Dendritic cell treated with granulocyte-macrophage colony-stimulating factor and Interleukin-4, amounts not matched to agents 40 ng/mL and 50 ng/mL, for 4 days (primary cell): ENCODE data around the gene RAB11FIP3.
A peak's percentile ranks its signal among the peaks of the same experiment; 100 is the strongest.

ENCODE experiments used
- H3K27ac Mint-ChIP-seq: one replicate; pipeline ENCODE4 v1.8.0; 2022; ENCODE audit warnings: mild to moderate bottlenecking, mixed read lengths
- H3K27me3 Mint-ChIP-seq: one replicate; pipeline ENCODE4 v1.8.0; 2022; ENCODE audit warnings: mild to moderate bottlenecking, mixed read lengths
- H3K36me3 Mint-ChIP-seq: one replicate; pipeline ENCODE4 v1.8.0; 2022; ENCODE audit warnings: low read depth, mixed read lengths
- H3K4me1 Mint-ChIP-seq: one replicate; pipeline ENCODE4 v1.8.0; 2022; ENCODE audit warnings: low read depth, mixed read lengths
- H3K4me3 Mint-ChIP-seq: one replicate; pipeline ENCODE4 v1.8.0; 2022; ENCODE audit warnings: mild to moderate bottlenecking, moderate library complexity, mixed read lengths
- H3K9me3 Mint-ChIP-seq: one replicate; pipeline ENCODE4 v1.8.0; 2022; ENCODE audit warnings: mixed read lengths
- intact Hi-C: fragments of 100-400 bp; cut with micrococcal nuclease; formaldehyde crosslinking; loops from one replicate; pipeline ENCODE4 v1.15.0; 2022

Gene RAB11FIP3

DNA sequence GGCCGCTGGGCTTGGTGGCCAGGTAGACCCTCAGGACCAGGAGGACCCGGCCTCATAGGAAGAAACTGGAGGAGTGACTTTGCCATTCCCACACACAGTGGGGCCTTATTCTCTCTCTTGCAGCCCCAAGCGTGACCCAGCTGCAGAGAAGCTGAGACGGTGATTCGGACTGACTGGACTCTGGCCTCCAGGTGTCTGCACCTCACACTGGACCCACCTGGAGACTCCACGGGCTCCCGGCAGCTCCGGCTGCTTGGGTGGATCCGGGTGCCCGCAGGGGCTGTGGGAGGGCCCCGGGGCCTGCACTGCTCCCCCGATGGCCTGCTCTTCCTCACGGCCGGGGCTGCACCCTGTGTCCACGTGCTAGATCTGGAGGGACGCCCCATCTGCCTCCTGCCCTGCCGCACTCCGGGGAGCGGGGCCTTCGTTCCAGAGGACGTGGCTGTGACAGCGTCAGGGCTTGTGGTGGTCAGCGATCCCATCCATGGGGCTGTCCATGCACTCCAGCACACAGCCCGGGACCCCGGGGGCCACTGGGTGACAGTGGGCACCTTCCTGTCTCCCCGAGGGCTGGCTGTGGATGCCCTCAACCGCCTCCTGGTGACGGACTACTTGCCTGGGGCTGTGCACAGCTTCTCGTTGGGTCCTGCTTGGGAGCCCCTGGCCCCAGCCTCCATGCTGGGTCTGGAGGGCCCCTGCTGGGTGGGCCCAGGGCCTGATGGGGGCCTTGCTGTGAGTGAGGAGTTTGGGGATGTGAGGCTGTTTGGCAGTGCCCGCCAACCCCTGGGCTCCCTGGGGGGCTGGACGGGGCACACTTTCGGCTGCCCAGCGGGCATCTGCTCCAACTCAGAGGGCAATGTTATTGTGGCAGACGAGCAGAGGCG, 142.2 kb downstream of the RAB11FIP3 start:
- peaks cover 3% of the 10 kb centered on the region for H3K27me3 Mint-ChIP-seq
- H3K4me1 Mint-ChIP-seq: peaks cover 43% of the 10 kb centered on the region
- intact Hi-C loops: no loop called here
- H3K9me3 Mint-ChIP-seq: no peaks in the 10 kb centered on the region
- H3K4me3 Mint-ChIP-seq: no peak overlapping the region
- peak overlapping the region; percentile 76 for H3K27ac Mint-ChIP-seq
- H3K36me3 Mint-ChIP-seq: peaks cover 9% of the 10 kb centered on the region

- H3K27ac Mint-ChIP-seq: peak overlapping the region; percentile 91
- peaks cover 43% of the 10 kb centered on the region for H3K4me1 Mint-ChIP-seq
- intact Hi-C loops: no loop called here
- peak overlapping the region; percentile 83 for H3K4me3 Mint-ChIP-seq
- H3K27me3 Mint-ChIP-seq: no peaks in the 10 kb centered on the region
- H3K36me3 Mint-ChIP-seq: peaks cover 12% of the 10 kb centered on the region
- H3K9me3 Mint-ChIP-seq: no peaks in the 10 kb centered on the region
These were observed 143.2 kb downstream of the RAB11FIP3 start for GRCh38 chr16:568401-569258.

- H3K9me3 Mint-ChIP-seq: no peaks in the 10 kb centered on the region
- H3K4me3 Mint-ChIP-seq: peak within 1 kb of the TSS; percentile 83
- H3K27me3 Mint-ChIP-seq: no peaks in the 10 kb centered on the region
- intact Hi-C loops: no loop called here
- peak within 1 kb of the TSS; percentile 91 for H3K27ac Mint-ChIP-seq
- peaks cover 43% of the 10 kb centered on the region for H3K4me1 Mint-ChIP-seq
- H3K36me3 Mint-ChIP-seq: peaks cover 22% of the 10 kb centered on the region
These were observed 144.2 kb downstream of the RAB11FIP3 start, which contains the start of gene PIGQ for GRCh38 chr16:569445-570254. TSS of gene PIGQ (plus strand) at chr16:569968. CDS start at chr16:574075, 4,107 bp downstream.
